GM13977 (cell line): ENCODE data around the gene KCNH4.
A peak's percentile ranks its signal among the peaks of the same experiment; 100 is the strongest.

ENCODE experiments used
- DNase-seq: peaks from one replicate; pipeline ENCODE4 v3.0.0; 2012; ENCODE audit warnings: low spot score
- CTCF ChIP-seq: IDR thresholded peaks from 2 replicates; pipeline ENCODE4 v1.5.1; 2012; ENCODE audit warnings: mild to moderate bottlenecking, control low read depth; ENCODE audit not compliant: insufficient read depth; ENCODE audit errors: extremely low read depth, missing control alignments
- in situ Hi-C: fragments of 300-500 bp; cut with MboI; formaldehyde crosslinking; loops from one replicate; pipeline ENCODE4 v1.12.0; 2022; ENCODE audit warnings: low sequenced_read_pairs, low pct_unique_long_range_greater_than_20kb, mixed read lengths, inconsistent platforms; ENCODE audit not compliant: unreplicated experiment

The KCNH4 gene

GRCh38 chr17:42197564-42198156 lies 16.7 kb upstream of the KCNH4 start:
- in situ Hi-C loops: no loop called here
- DNase-seq: no peak
- no peak for TF ChIP-seq CTCF

- no peak for TF ChIP-seq CTCF
- DNase-seq: peak; percentile 88
- in situ Hi-C loops: no loop called here
These were observed 13.3 kb upstream of the KCNH4 start, which contains the start of gene GHDC for GRCh38 chr17:42193969-42194899. Gene GHDC, minus strand, starts transcription at chr17:42194494. Its CDS starts 913 bp downstream, at chr17:42193581.

- in situ Hi-C loops: no loop called here
- no peak for TF ChIP-seq CTCF
- DNase-seq: no peak
These were observed 12.4 kb upstream of the KCNH4 start for GRCh38 chr17:42193216-42193968.

- DNase-seq: no peak
- in situ Hi-C loops: no loop called here
- no peak for TF ChIP-seq CTCF
These were observed 11.5 kb upstream of the KCNH4 start for GRCh38 chr17:42192189-42193126.

GRCh38 chr17:42191275-42191608 lies 10.3 kb upstream of the KCNH4 start:
- no peak for TF ChIP-seq CTCF
- in situ Hi-C loops: no loop called here
- no peak for DNase-seq
